ENCODE data around the gene VWA8.

- TF ChIP-seq, protein P1, sequence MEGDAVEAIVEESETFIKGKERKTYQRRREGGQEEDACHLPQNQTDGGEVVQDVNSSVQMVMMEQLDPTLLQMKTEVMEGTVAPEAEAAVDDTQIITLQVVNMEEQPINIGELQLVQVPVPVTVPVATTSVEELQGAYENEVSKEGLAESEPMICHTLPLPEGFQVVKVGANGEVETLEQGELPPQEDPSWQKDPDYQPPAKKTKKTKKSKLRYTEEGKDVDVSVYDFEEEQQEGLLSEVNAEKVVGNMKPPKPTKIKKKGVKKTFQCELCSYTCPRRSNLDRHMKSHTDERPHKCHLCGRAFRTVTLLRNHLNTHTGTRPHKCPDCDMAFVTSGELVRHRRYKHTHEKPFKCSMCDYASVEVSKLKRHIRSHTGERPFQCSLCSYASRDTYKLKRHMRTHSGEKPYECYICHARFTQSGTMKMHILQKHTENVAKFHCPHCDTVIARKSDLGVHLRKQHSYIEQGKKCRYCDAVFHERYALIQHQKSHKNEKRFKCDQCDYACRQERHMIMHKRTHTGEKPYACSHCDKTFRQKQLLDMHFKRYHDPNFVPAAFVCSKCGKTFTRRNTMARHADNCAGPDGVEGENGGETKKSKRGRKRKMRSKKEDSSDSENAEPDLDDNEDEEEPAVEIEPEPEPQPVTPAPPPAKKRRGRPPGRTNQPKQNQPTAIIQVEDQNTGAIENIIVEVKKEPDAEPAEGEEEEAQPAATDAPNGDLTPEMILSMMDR (IDR thresholded peaks at IDR 0.05; ENCODE audit: low read length): no peak
- TF ChIP-seq EZH2 (optimal IDR thresholded peaks at IDR 0.05; ENCODE audit: low read depth, low read length): no peak
- TF ChIP-seq EZH2phosphoT487 (IDR thresholded peaks at IDR 0.05; ENCODE audit: low read length): no peak
Observed at GRCh38 chr13:41823476-41823875, 137.4 kb downstream of the VWA8 start.
